Loucy (cell line): ENCODE results near the gene MED14.

Experiments
- H2AFZ ChIP-seq: fragments of 200-600 bp; sonication (generic); 2 replicates; pipeline ENCODE4 v1.6.0; 2016; ENCODE audit warnings: antibody characterized with exemption, mild to moderate bottlenecking, low read length, moderate library complexity
- H3F3A ChIP-seq: fragments of 200-600 bp; 2 replicates; pipeline ENCODE4 v1.6.0; 2016; ENCODE audit warnings: antibody characterized with exemption, low read depth, mild to moderate bottlenecking
- H3K27me3 ChIP-seq: fragments of 200-600 bp; sonication (generic); 2 replicates; pipeline ENCODE4 v1.6.1; 2014; ENCODE audit warnings: low read length, mild to moderate bottlenecking; ENCODE audit not compliant: insufficient read depth, poor library complexity, severe bottlenecking
- H3K36me3 ChIP-seq: fragments of 200-600 bp; sonication (generic); 2 replicates; pipeline ENCODE4 v1.6.1; 2016; ENCODE audit warnings: low read length; ENCODE audit not compliant: insufficient read depth
- H3K4me1 ChIP-seq: fragments of 200-600 bp; sonication (generic); 2 replicates; pipeline ENCODE4 v1.5.1; 2014; ENCODE audit warnings: low read length, mild to moderate bottlenecking; ENCODE audit not compliant: insufficient read depth, poor library complexity, severe bottlenecking
- H3K4me2 ChIP-seq: fragments of 200-600 bp; sonication (generic); 2 replicates; pipeline ENCODE4 v1.6.0; 2014; ENCODE audit warnings: antibody characterized with exemption, low read length, low read depth, mild to moderate bottlenecking; ENCODE audit not compliant: poor library complexity, severe bottlenecking
- H3K4me3 ChIP-seq: fragments of 200-600 bp; sonication (generic); 2 replicates; pipeline ENCODE4 v1.5.1; 2014; ENCODE audit warnings: low read length, mild to moderate bottlenecking, mixed read lengths; ENCODE audit not compliant: poor library complexity, severe bottlenecking
- H3K79me2 ChIP-seq: fragments of 200-600 bp; sonication (generic); 2 replicates; pipeline ENCODE4 v1.6.1; 2014; ENCODE audit warnings: low read length; ENCODE audit not compliant: insufficient read depth
- H3K9ac ChIP-seq: fragments of 200-600 bp; sonication (generic); 2 replicates; pipeline ENCODE4 v1.6.0; 2014; ENCODE audit warnings: mild to moderate bottlenecking, low read depth, low read length, moderate library complexity; ENCODE audit not compliant: poor library complexity, severe bottlenecking
- H3K9me2 ChIP-seq: fragments of 200-600 bp; sonication (generic); replicated peaks from 2 replicates; pipeline ENCODE4 v1.6.1; 2016; ENCODE audit warnings: low read depth, low read length, mixed read lengths
- H3K9me3 ChIP-seq: fragments of 200-600 bp; sonication (generic); 2 replicates; pipeline ENCODE4 v1.6.1; 2014; ENCODE audit warnings: mild to moderate bottlenecking, antibody characterized with exemption, low read length, low read depth; ENCODE audit not compliant: insufficient read depth
- H4K20me1 ChIP-seq: fragments of 200-600 bp; sonication (generic); 2 replicates; pipeline ENCODE4 v1.6.0; 2014; ENCODE audit warnings: antibody characterized with exemption, low read length, mild to moderate bottlenecking; ENCODE audit not compliant: insufficient read depth, poor library complexity, severe bottlenecking
- CTCF ChIP-seq: fragments of 200-600 bp; sonication (generic); conservative IDR thresholded peaks from 2 replicates; pipeline ENCODE4 v1.5.1; 2014; ENCODE audit warnings: mild to moderate bottlenecking, antibody characterized with exemption, low read length
- EZH2phosphoT487 ChIP-seq: fragments of 200-600 bp; IDR thresholded peaks from 2 replicates; pipeline ENCODE4 v1.6.1; 2018; ENCODE audit warnings: antibody characterized with exemption, mild to moderate bottlenecking, moderate library complexity, borderline replicate concordance

Gene MED14

DNA sequence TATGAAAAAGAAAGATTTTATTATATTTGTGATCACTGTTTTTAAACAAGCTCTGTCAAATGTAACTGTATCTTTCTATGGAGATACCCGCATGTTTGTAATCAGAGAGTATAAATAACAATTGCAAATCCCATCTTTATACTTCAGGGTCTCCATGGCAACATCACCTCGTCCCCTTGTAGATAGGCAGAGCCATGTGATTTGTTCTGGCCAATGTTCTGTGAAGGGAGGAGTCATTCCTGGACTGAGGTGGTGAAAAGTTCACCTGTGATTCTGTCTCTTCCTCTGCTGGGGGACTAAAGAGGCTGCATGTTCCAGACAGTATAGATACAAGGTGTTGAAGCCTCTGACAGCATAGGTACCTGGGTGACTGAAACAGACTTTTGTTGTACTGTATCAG is 45.6 kb upstream of the MED14 start:
- H3K9me2 ChIP-seq, result no peaks in the 10 kb centered on the region
- H2AFZ ChIP-seq, result no peak overlapping the region
- no peaks in the 10 kb centered on the region for H3K79me2 ChIP-seq
- TF ChIP-seq CTCF (no peak), EZH2phosphoT487 (no peak)
- H3K4me1 ChIP-seq, result no peaks in the 10 kb centered on the region
- H3F3A ChIP-seq, result no peaks in the 10 kb centered on the region
- H3K36me3 ChIP-seq, result no peaks in the 10 kb centered on the region
- H3K4me3 ChIP-seq, result no peak overlapping the region
- H3K9ac ChIP-seq, result no peak overlapping the region
- no peaks in the 10 kb centered on the region for H3K27me3 ChIP-seq
- H3K4me2 ChIP-seq, result no peak overlapping the region
- H3K9me3 ChIP-seq, result no peaks in the 10 kb centered on the region
- no peaks in the 10 kb centered on the region for H4K20me1 ChIP-seq

DNA sequence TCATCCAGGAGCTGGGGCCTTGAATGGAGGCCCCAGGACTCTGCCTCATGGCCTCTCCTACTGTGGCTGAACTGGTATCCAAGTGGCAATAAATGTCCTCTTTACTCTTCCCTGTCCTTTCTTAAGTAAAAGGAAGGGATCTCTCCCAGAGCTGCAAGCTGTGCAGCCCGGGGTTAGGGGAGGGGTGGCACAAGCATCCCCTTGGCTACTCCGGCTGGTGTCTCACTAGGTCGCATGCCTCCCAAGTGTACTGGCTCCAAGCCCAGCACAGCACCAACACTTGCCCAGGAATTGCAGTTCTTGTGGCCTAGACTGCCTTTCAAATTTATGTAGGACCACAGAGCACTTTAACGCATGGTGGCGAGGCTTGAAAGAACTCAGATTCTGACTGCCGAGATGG is 44.7 kb upstream of the MED14 start:
- Histone ChIP-seq H3K36me3 (no peaks in the 10 kb centered on the region), H4K20me1 (no peaks in the 10 kb centered on the region), H3K9ac (no peak overlapping the region), H3K9me2 (no peaks in the 10 kb centered on the region), H3K27me3 (no peaks in the 10 kb centered on the region), H3K4me3 (no peak overlapping the region), H2AFZ (no peak overlapping the region), H3K4me1 (no peaks in the 10 kb centered on the region), H3K9me3 (no peaks in the 10 kb centered on the region), H3K79me2 (no peaks in the 10 kb centered on the region), H3F3A (no peaks in the 10 kb centered on the region), H3K4me2 (no peak overlapping the region)
- TF ChIP-seq CTCF (no peak), EZH2phosphoT487 (no peak)

- Histone ChIP-seq H3K36me3 (no peaks in the 10 kb centered on the region), H3K27me3 (no peaks in the 10 kb centered on the region), H3K9me2 (no peaks in the 10 kb centered on the region), H4K20me1 (no peaks in the 10 kb centered on the region), H3K9me3 (no peaks in the 10 kb centered on the region), H3F3A (no peaks in the 10 kb centered on the region), H2AFZ (no peak overlapping the region), H3K4me3 (no peak overlapping the region), H3K4me2 (no peak overlapping the region), H3K4me1 (no peaks in the 10 kb centered on the region), H3K9ac (no peak overlapping the region), H3K79me2 (no peaks in the 10 kb centered on the region)
- no peak for TF ChIP-seq EZH2phosphoT487
- no peak for TF ChIP-seq CTCF
Observed at GRCh38 chrX:40778861-40779575, 43.7 kb upstream of the MED14 start.
